Measurements from ENCODE around the gene FBL. TPM values are rescaled to one million over a fixed set of nuclear protein-coding genes. Genes with fewer than 3 reads are reported as not detected.

Gene FBL
- polyA plus RNA-seq, 1 donor (not counting 4 experiments of a cell fraction or from before 2014, with no cell fraction given), result 357 TPM

- no peak overlapping the region for H2AFZ ChIP-seq (ENCODE audit: control insufficient read depth, low read length)
- no peak overlapping the region for H3K4me3 ChIP-seq (ENCODE audit: control insufficient read depth in 2 of 3, extremely low read depth in 1 of 3, insufficient read depth in 2 of 3, low read depth in 1 of 3, low read length in 3 of 3)
- H3K9me3 ChIP-seq (ENCODE audit: control insufficient read depth, low read depth, low read length), result no peaks in the 10 kb centered on the region
- no peaks in the 10 kb centered on the region for H3K9me1 ChIP-seq (ENCODE audit: control insufficient read depth, extremely low read depth, insufficient read depth, low read length)
- no peak overlapping the region for H3K4me2 ChIP-seq (ENCODE audit: control insufficient read depth, extremely low read depth, insufficient read depth, low read depth, low read length)
- dilution Hi-C loops (cut with MboI; ENCODE audit: extremely low pct_ligation_motif_present, low sequenced_read_pairs), result no loop called here
- FAIRE-seq, result no peak
- no peak for DNase-seq (ENCODE audit: low read depth, low spot score)
- no peaks in the 10 kb centered on the region for H3K4me1 ChIP-seq (ENCODE audit: control insufficient read depth, extremely low read depth, insufficient read depth, low read length)
- TF ChIP-seq CTCF (optimal IDR thresholded peaks at IDR 0.05 in 1 of 3, IDR thresholded peaks at IDR 0.05 in 1 of 3, conservative IDR thresholded peaks at IDR 0.05 in 1 of 3; ENCODE audit: extremely low read depth in 1 of 3, insufficient read depth in 2 of 3, low read length in 3 of 3) (no peak), EZH2 (IDR thresholded peaks at IDR 0.05; ENCODE audit: low read length) (no peak)
- no peak overlapping the region for H3K27ac ChIP-seq (ENCODE audit: control insufficient read depth, insufficient read depth, low read length)
- no peak overlapping the region for H3K9ac ChIP-seq (ENCODE audit: control insufficient read depth, extremely low read depth, insufficient read depth, low read length)
- no peaks in the 10 kb centered on the region for H3K27me3 ChIP-seq (ENCODE audit: control insufficient read depth, extremely low read depth, insufficient read depth, low read length)
- no peaks in the 10 kb centered on the region for H3K36me3 ChIP-seq (ENCODE audit: control insufficient read depth in 2 of 2, extremely low read depth in 1 of 2, insufficient read depth in 2 of 2, low read length in 2 of 2)
- H3K79me2 ChIP-seq (ENCODE audit: control insufficient read depth, insufficient read depth, low read length), result no peaks in the 10 kb centered on the region
- H4K20me1 ChIP-seq (ENCODE audit: control insufficient read depth, extremely low read depth, insufficient read depth, low read length), result no peaks in the 10 kb centered on the region
These were observed 57.9 kb downstream of the FBL start for GRCh38 chr19:39788244-39788643.

Small RNA genes lying within 50 kb of the gene (small RNA-seq; reads per million reads assigned to genes)
- 0 reads per million in 3 experiments for gene MIR6719 (ENCODE audit: insufficient read length in 3 of 3, low read depth in 3 of 3, low replicate concordance in 1 of 3)

Other genes starting within 250 kb of the FBL start
- not detected in 3 replicates for gene LGALS13, start 243.9 kb downstream of the FBL start, polyA plus RNA-seq
- gene LGALS16, start 190.5 kb downstream of the FBL start, polyA plus RNA-seq, result not detected in 3 replicates
- gene LGALS14, start 141.9 kb downstream of the FBL start, polyA plus RNA-seq, result not detected in 3 replicates
- not detected in 3 replicates for gene CLC, start 108.3 kb downstream of the FBL start, polyA plus RNA-seq
- gene LEUTX, start 67.5 kb downstream of the FBL start, polyA plus RNA-seq, result not detected in 3 replicates
- 4.3 to 6.4 TPM (median 4.6 TPM) in 3 replicates for gene DYRK1B, start 12.2 kb downstream of the FBL start, polyA plus RNA-seq
- 0.02 to 0.12 TPM (median 0.10 TPM) in 3 replicates for gene FCGBP, start 88.3 kb upstream of the FBL start, polyA plus RNA-seq
- 48.2 to 107 TPM (median 74.1 TPM) in 3 replicates for gene PSMC4, start 124.8 kb upstream of the FBL start, polyA plus RNA-seq
- gene ZNF546, start 150.7 kb upstream of the FBL start, polyA plus RNA-seq, result 0.31 to 0.85 TPM (median 0.52 TPM) in 3 replicates
- 5.3 to 8.3 TPM (median 6.3 TPM) in 3 replicates for gene ZNF780B, start 209.9 kb upstream of the FBL start, polyA plus RNA-seq
- gene ZNF780A, start 244.6 kb upstream of the FBL start, polyA plus RNA-seq, result 12.2 to 20.3 TPM (median 19.0 TPM) in 3 replicates

All from keratinocyte (primary cell).